ENCODE measurements around the gene TNFRSF4.

TNFRSF4 gene

DNA sequence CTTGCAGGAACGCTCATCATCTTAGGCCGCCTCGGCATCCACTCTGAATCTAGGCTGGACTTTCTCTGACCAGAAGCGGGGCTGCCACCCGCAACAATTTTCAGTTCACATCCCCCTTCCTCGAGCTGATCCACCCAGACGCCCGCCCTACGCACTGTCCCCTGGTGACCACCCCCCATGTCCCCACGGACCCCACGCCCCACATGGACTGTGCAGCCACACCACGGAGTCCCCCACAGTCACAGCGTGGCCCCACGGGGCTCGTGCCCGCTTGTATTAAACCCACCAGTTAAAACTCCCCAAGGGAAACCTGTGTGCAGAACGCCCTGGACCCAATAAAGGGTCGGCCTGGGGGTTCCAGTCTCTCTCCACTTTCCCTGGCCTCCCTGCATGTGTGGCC lies 45.6 kb upstream of the TNFRSF4 start:
- H3K4me1 ChIP-seq, result no peaks in the 10 kb centered on the region
- H3K9me3 ChIP-seq, result no peaks in the 10 kb centered on the region
- H3K27ac ChIP-seq, result no peak overlapping the region
- peaks cover 67 to 90% (median 86%) of the 10 kb centered on the region in 3 donors for H3K36me3 ChIP-seq
- no peak for DNase-seq
- intact Hi-C loops (cut with DNase I; ENCODE audit: low total_unique reads), result no loop called here
- TF ChIP-seq CTCF (IDR thresholded peaks at IDR 0.05), result no peak
- H3K4me3 ChIP-seq, result no peak overlapping the region
- H3K27me3 ChIP-seq, result no peaks in the 10 kb centered on the region

- Histone ChIP-seq H3K27ac (no peak overlapping the region), H3K4me1 (no peaks in the 10 kb centered on the region), H3K27me3 (no peaks in the 10 kb centered on the region), H3K9me3 (no peaks in the 10 kb centered on the region), H3K4me3 (no peak overlapping the region), H3K36me3 (peaks cover 70 to 90% (median 86%) of the 10 kb centered on the region in 3 donors)
- intact Hi-C loops (cut with DNase I; ENCODE audit: low total_unique reads), result no loop called here
- DNase-seq, result no peak
- no peak for TF ChIP-seq CTCF (IDR thresholded peaks at IDR 0.05)
Observed at GRCh38 chr1:1259119-1259488, 45.2 kb upstream of the TNFRSF4 start.

GRCh38 chr1:1256956-1257871 lies 43.3 kb upstream of the TNFRSF4 start:
- Histone ChIP-seq H3K9me3 (no peaks in the 10 kb centered on the region), H3K27ac (no peak overlapping the region), H3K4me3 (no peak overlapping the region), H3K36me3 (peaks cover 58 to 90% (median 81%) of the 10 kb centered on the region in 3 donors), H3K27me3 (no peaks in the 10 kb centered on the region), H3K4me1 (no peaks in the 10 kb centered on the region)
- no peak for DNase-seq
- TF ChIP-seq CTCF (IDR thresholded peaks at IDR 0.05), result no peak
- intact Hi-C loops (cut with DNase I; ENCODE audit: low total_unique reads), result no loop called here

- H3K27ac ChIP-seq, result no peak overlapping the region
- intact Hi-C loops (cut with DNase I; ENCODE audit: low total_unique reads), result no loop called here
- H3K4me3 ChIP-seq, result no peak overlapping the region
- no peaks in the 10 kb centered on the region for H3K4me1 ChIP-seq
- no peak for TF ChIP-seq CTCF (IDR thresholded peaks at IDR 0.05)
- no peaks in the 10 kb centered on the region for H3K9me3 ChIP-seq
- no peak for DNase-seq
- H3K27me3 ChIP-seq, result no peaks in the 10 kb centered on the region
- H3K36me3 ChIP-seq, result peaks cover 44 to 90% (median 70%) of the 10 kb centered on the region in 3 donors
Observed at GRCh38 chr1:1255611-1256010, 41.7 kb upstream of the TNFRSF4 start.

DNA sequence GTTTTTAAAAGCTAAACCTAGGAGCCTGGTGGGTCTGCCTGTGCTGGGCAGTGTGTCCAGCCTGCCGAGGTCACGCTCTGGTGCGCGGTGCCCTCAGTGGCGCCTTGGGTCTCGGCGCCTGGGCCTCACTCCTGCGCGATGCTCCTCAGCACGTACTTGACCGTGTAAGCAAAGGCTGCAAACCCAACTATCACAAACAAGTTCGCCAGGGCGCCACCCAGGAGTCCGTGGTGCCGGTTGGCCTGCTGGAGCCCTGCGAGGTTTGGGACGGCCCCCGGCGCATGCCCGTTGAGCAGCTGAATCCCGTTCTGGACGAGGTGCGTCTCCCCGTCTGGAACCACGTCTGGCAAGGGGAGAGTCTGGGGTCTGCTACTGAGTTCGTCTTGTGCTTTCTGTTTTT lies 41.1 kb upstream of the TNFRSF4 start:
- no peak for DNase-seq
- Histone ChIP-seq H3K9me3 (no peaks in the 10 kb centered on the region), H3K4me1 (no peaks in the 10 kb centered on the region), H3K27ac (no peak overlapping the region), H3K4me3 (no peak overlapping the region), H3K36me3 (peaks cover 39 to 86% (median 67%) of the 10 kb centered on the region in 3 donors), H3K27me3 (no peaks in the 10 kb centered on the region)
- intact Hi-C loops (cut with DNase I; ENCODE audit: low total_unique reads), result no loop called here
- no peak for TF ChIP-seq CTCF (IDR thresholded peaks at IDR 0.05)

Measured in tibial artery (tissue), 4 donors.